Skeletal muscle tissue (tissue), 4 donors: ENCODE results near the gene NECTIN4. TPM values are rescaled to one million over a fixed set of nuclear protein-coding genes. Genes with fewer than 3 reads are reported as not detected.
A peak's percentile ranks its signal among the peaks of the same experiment; 100 is the strongest.
"Not testable (repeated sequence)": the region's sequence is repeated elsewhere in the genome, so short reads cannot be mapped to it uniquely, and the experiment has no call there.

Source experiments
- H3K27ac ChIP-seq: one replicate; pipeline ENCODE4 v1.7.0; 2013; ENCODE audit warnings: mild to moderate bottlenecking, low read depth, low read length, inconsistent platforms
- H3K27me3 ChIP-seq, 3 donors: one replicate each; pipeline ENCODE4 v1.7.0; 2013; ENCODE audit warnings: low read length in 3 of 3; ENCODE audit not compliant: control insufficient read depth in 3 of 3, insufficient read depth in 3 of 3
- H3K36me3 ChIP-seq, 3 donors: one replicate each; pipeline ENCODE4 v1.7.0; 2013; ENCODE audit warnings: low read length in 3 of 3; ENCODE audit not compliant: control insufficient read depth in 3 of 3, insufficient read depth in 3 of 3
- H3K4me1 ChIP-seq, 3 donors: one replicate each; pipeline ENCODE4 v1.7.0; 2013; ENCODE audit warnings: low read length in 3 of 3, mild to moderate bottlenecking in 3 of 3; ENCODE audit not compliant: control insufficient read depth in 3 of 3, insufficient read depth in 3 of 3
- H3K4me3 ChIP-seq, 3 donors: one replicate each; pipeline ENCODE4 v1.7.0; 2013; ENCODE audit warnings: low read length in 3 of 3
- H3K9ac ChIP-seq, 3 donors: one replicate each; pipeline ENCODE4 v1.7.0; 2013; ENCODE audit warnings: low read length in 3 of 3, mild to moderate bottlenecking in 3 of 3, moderate library complexity in 2 of 3, low read depth in 1 of 3
- H3K9me3 ChIP-seq, 3 donors: one replicate each; pipeline ENCODE4 v1.7.0; 2013; ENCODE audit warnings: low read length in 3 of 3; ENCODE audit not compliant: control insufficient read depth in 3 of 3
- total RNA-seq: library from RNA; depleted of rRNA; stranded (reverse); fragments of >200 nt; gene quantifications from one replicate; pipeline ENCODE4 v1.2.3, GENCODE V29; 2014
- donor health status: Osteomylitis.

Gene NECTIN4
- total RNA-seq, 1 donor from 2014 or later = not detected

DNA sequence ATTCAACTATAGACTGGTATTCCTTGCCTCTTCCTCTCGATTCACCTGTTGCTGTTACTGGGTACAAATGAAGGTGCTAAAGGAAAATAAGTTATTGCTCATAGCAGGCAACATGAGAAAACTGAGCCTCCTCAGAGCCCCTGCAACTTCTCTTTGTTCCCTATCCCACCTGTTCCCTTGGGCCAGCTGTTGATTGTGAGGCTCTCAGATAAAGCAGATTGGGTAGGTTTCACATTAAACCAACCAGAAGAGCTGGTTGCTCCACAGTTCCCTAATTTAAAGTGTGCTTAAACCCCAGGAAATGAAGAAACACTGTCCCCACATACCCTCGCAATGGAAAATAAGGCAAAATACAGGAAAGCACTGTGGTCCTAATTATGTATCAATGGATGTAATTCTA is 38.3 kb upstream of the NECTIN4 start:
- Histone ChIP-seq H3K27ac (no peak overlapping the region), H3K4me1 (peaks cover 13 to 36% (median 33%) of the 10 kb centered on the region in 3 donors), H3K9me3 (no peaks in the 10 kb centered on the region), H3K4me3 (no peak overlapping the region), H3K9ac (no peak overlapping the region), H3K27me3 (no peaks in the 10 kb centered on the region), H3K36me3 (peaks cover 29 to 48% (median 41%) of the 10 kb centered on the region in 3 donors)

GRCh38 chr1:161122967-161123366 is 33.6 kb upstream of the NECTIN4 start:
- Histone ChIP-seq H3K9me3 (no peaks in the 10 kb centered on the region), H3K4me3 (no peak overlapping the region), H3K4me1 (peaks cover 25 to 29% (median 27%) of the 10 kb centered on the region in 3 donors), H3K9ac (no peak overlapping the region), H3K27ac (no peak overlapping the region), H3K36me3 (peaks cover 48 to 66% (median 59%) of the 10 kb centered on the region in 3 donors), H3K27me3 (no peaks in the 10 kb centered on the region)

- Histone ChIP-seq H3K9me3 (no peaks in the 10 kb centered on the region), H3K27ac (no peak overlapping the region), H3K4me3 (no peak overlapping the region), H3K27me3 (no peaks in the 10 kb centered on the region), H3K4me1 (peaks cover 25 to 30% (median 29%) of the 10 kb centered on the region in 3 donors), H3K9ac (no peak overlapping the region), H3K36me3 (peaks cover 42 to 57% (median 52%) of the 10 kb centered on the region in 3 donors)
Observed at GRCh38 chr1:161121834-161122233, 32.5 kb upstream of the NECTIN4 start.

- Histone ChIP-seq H3K27me3 (no peaks in the 10 kb centered on the region), H3K4me3 (no peak overlapping the region), H3K9ac (no peak overlapping the region), H3K4me1 (peaks cover 30 to 36% (median 34%) of the 10 kb centered on the region in 3 donors), H3K27ac (peak overlapping the region; percentile 9), H3K9me3 (no peaks in the 10 kb centered on the region), H3K36me3 (peaks cover 42 to 53% (median 52%) of the 10 kb centered on the region in 3 donors)
Observed at GRCh38 chr1:161121042-161121650, 31.8 kb upstream of the NECTIN4 start.

DNA sequence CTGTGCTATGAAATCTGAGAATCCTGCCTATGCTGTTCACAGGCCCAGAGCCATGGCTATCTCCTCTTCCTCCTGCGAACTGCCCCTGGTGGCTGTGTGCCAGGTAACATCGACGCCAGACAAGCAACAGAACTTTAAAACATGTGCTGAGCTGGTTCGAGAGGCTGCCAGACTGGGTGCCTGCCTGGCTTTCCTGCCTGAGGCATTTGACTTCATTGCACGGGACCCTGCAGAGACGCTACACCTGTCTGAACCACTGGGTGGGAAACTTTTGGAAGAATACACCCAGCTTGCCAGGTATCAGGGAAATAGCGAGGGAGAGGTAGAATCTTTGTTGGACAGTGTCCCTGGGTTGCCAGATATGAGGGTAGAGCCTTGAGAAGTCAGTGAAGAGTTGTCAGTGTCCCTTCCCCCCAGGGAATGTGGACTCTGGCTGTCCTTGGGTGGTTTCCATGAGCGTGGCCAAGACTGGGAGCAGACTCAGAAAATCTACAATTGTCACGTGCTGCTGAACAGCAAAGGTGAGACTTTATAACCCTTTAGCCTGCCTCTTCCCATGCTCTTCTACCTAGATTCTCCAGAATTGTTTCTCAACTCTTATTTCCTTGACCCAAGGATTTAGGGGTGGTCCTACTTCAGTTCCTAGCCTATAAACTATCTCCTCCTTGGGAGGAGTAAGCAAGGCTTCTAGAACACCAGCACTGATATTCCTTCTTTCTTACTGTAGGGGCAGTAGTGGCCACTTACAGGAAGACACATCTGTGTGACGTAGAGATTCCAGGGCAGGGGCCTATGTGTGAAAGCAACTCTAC is 29.9 kb upstream of the NECTIN4 start:
- no peaks in the 10 kb centered on the region for H3K9me3 ChIP-seq
- H3K27ac ChIP-seq = peak overlapping the region; percentile 96
- peak overlapping the region; percentile 100 for H3K4me3 ChIP-seq
- H3K27me3 ChIP-seq = no peaks in the 10 kb centered on the region
- peak overlapping the region; percentile 99 to 100 (median 99) for H3K9ac ChIP-seq
- peaks cover 43 to 54% (median 45%) of the 10 kb centered on the region in 3 donors for H3K4me1 ChIP-seq
- H3K36me3 ChIP-seq = peaks cover 40 to 43% (median 43%) of the 10 kb centered on the region in 3 donors

- Histone ChIP-seq H3K9ac (peak within 1 kb of the TSS; percentile 99 to 100 (median 99)), H3K27ac (peak within 1 kb of the TSS; percentile 96), H3K36me3 (peaks cover 28 to 32% (median 32%) of the 10 kb centered on the region in 3 donors), H3K4me1 (peaks cover 43 to 62% (median 45%) of the 10 kb centered on the region in 3 donors), H3K27me3 (no peaks in the 10 kb centered on the region), H3K9me3 (no peaks in the 10 kb centered on the region), H3K4me3 (peak within 1 kb of the TSS; percentile 100)
Observed at GRCh38 chr1:161117759-161118581, 28.6 kb upstream of the NECTIN4 start, which contains the start of the genes NIT1 and PFDN2. TSS of gene NIT1 (plus strand) at chr1:161118105. CDS start at chr1:161118177, 72 bp downstream. TSS of gene PFDN2 (minus strand) at chr1:161118037. CDS start at chr1:161118026, 11 bp downstream.

- not testable (repeated sequence) for H3K27ac ChIP-seq, H3K27me3 ChIP-seq, H3K4me3 ChIP-seq, H3K9ac ChIP-seq, H3K9me3 ChIP-seq
- peaks cover 8 to 12% (median 12%) of the 10 kb centered on the region in 3 donors for H3K36me3 ChIP-seq
- peaks cover 46 to 67% (median 48%) of the 10 kb centered on the region in 3 donors for H3K4me1 ChIP-seq
Observed at GRCh38 chr1:161115961-161116360, 26.6 kb upstream of the NECTIN4 start.

- H3K4me3 ChIP-seq = no peak overlapping the region
- no peak overlapping the region for H3K9ac ChIP-seq
- H3K27me3 ChIP-seq = no peaks in the 10 kb centered on the region
- peaks cover 45 to 61% (median 46%) of the 10 kb centered on the region in 3 donors for H3K4me1 ChIP-seq
- peaks cover under 1 to 5% (median 5%) of the 10 kb centered on the region in 3 donors for H3K36me3 ChIP-seq
- H3K27ac ChIP-seq = no peak overlapping the region
- H3K9me3 ChIP-seq = no peaks in the 10 kb centered on the region
Observed at GRCh38 chr1:161115132-161115711, 25.9 kb upstream of the NECTIN4 start.

DNA sequence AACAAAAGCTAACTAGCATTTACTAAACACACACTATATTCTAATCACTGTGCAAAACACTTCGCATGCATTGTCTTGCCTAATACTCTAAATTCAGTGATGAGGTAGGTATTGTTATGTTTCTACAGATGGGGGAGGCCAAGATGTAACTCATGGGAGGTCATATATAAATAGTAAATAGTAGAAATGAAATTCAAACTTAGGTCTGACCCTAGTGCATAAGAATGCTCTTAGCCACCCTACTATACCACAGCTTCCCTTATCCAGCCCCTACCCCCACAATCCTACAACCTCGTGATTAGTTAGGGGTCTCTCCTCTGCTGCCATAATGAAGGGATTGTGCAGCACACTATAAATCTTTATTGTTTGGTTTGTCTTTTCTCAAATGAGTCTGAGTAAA is 25.2 kb upstream of the NECTIN4 start:
- peaks cover 38 to 55% (median 40%) of the 10 kb centered on the region in 3 donors for H3K4me1 ChIP-seq
- H3K9ac ChIP-seq = no peak overlapping the region
- no peak overlapping the region for H3K27ac ChIP-seq
- H3K4me3 ChIP-seq = no peak overlapping the region
- H3K9me3 ChIP-seq = no peaks in the 10 kb centered on the region
- H3K36me3 ChIP-seq = no peaks in the 10 kb centered on the region
- no peaks in the 10 kb centered on the region for H3K27me3 ChIP-seq
